H1 (cell line): ENCODE data around the gene RNF38. TPM values are rescaled to one million over a fixed set of nuclear protein-coding genes. Genes with fewer than 3 reads are reported as not detected.

Experiments
- CTCF ChIA-PET: fragments of 300-600 bp; sonication (Branson Sonifier 250); formaldehyde crosslinking; loops from one replicate; lab custom pipeline; 2021; ENCODE audit not compliant: partially characterized antibody; lab: Charles Lee
- POLR2A ChIA-PET: fragments of 300-600 bp; sonication (Branson Sonifier 250); formaldehyde crosslinking; loops from one replicate; lab custom pipeline; 2021; ENCODE audit warnings: inconsistent platforms; ENCODE audit not compliant: partially characterized antibody; lab: Charles Lee
- DNase-seq, 2 experiments: peaks; one replicate each; pipeline versions ENCODE4 v3.0.0 to v3.0.0-alpha.2; 2010 to 2022; ENCODE audit warnings: low spot score in 2 of 2, low read depth in 1 of 2, mixed read lengths in 1 of 2
- FAIRE-seq: peaks from 2 replicates; lab custom pipeline; 2011; peaks lifted over from hg19 to GRCh38; lab: Jason Lieb, UNC
- H2AFZ ChIP-seq: 2 replicates; pipeline ENCODE4 v1.8.1; 2012; ENCODE audit warnings: low read length, inconsistent platforms
- H2AK5ac ChIP-seq: 2 replicates; pipeline ENCODE4 v1.6.1; 2013; ENCODE audit warnings: low read depth, low read length
- H2BK120ac ChIP-seq: replicated peaks from 2 replicates; pipeline ENCODE3; 2013; ENCODE audit warnings: low read depth, low read length, inconsistent platforms
- H2BK12ac ChIP-seq: 2 replicates; pipeline ENCODE4 v1.6.1; 2013; ENCODE audit warnings: low read depth, low read length
- H2BK15ac ChIP-seq: 2 replicates; pipeline ENCODE4 v1.6.1; 2013; ENCODE audit warnings: low read length
- H2BK20ac ChIP-seq: 2 replicates; pipeline ENCODE4 v1.6.1; 2013; ENCODE audit warnings: low read length
- H2BK5ac ChIP-seq: 2 replicates; pipeline ENCODE4 v1.6.1; 2013; ENCODE audit warnings: low read depth, low read length
- H3K14ac ChIP-seq: 2 replicates; pipeline ENCODE4 v1.6.1; 2013; ENCODE audit warnings: inconsistent platforms; ENCODE audit not compliant: insufficient read length
- H3K18ac ChIP-seq: 2 replicates; pipeline ENCODE4 v1.6.1; 2013; ENCODE audit warnings: low read length; ENCODE audit errors: extremely low read depth
- H3K23ac ChIP-seq: 2 replicates; pipeline ENCODE4 v1.6.1; 2013; ENCODE audit warnings: inconsistent platforms; ENCODE audit not compliant: insufficient read length
- H3K23me2 ChIP-seq: 2 replicates; pipeline ENCODE4 v1.6.1; 2013; ENCODE audit warnings: low read depth, low read length
- H3K27ac ChIP-seq: 2 replicates; pipeline ENCODE4 v1.6.1; 2011; ENCODE audit warnings: low read depth, low read length, inconsistent platforms
- H3K27me3 ChIP-seq, 4 experiments: replicated peaks in 1 of 4; 1 replicate in 1 of 4; 2 replicates in 3 of 4; pipeline versions ENCODE4 v1.6.1 to v1.8.1; 2011 to 2013; ENCODE audit warnings: low read length in 3 of 4, mild to moderate bottlenecking in 3 of 4, inconsistent platforms in 2 of 4, mixed read lengths in 2 of 4, moderate library complexity in 1 of 4; ENCODE audit not compliant: control insufficient read depth in 3 of 4, insufficient read depth in 3 of 4; ENCODE audit errors: extremely low read depth in 1 of 4
- H3K36me3 ChIP-seq, 4 experiments: 2 replicates each; pipeline versions ENCODE4 v1.6.1 to v1.8.1; 2011 to 2013; ENCODE audit warnings: mild to moderate bottlenecking in 4 of 4, low read length in 3 of 4, moderate library complexity in 2 of 4, control low read depth in 1 of 4, inconsistent platforms in 1 of 4; ENCODE audit not compliant: insufficient read depth in 4 of 4, control insufficient read depth in 2 of 4
- H3K4ac ChIP-seq: replicated peaks from 2 replicates; pipeline ENCODE3; 2013; ENCODE audit warnings: low read length, low read depth, mixed read lengths, inconsistent platforms; ENCODE audit not compliant: insufficient read length
- H3K4me1 ChIP-seq, 4 experiments: replicated peaks in 1 of 4; 1 replicate in 1 of 4; 2 replicates in 3 of 4; pipeline versions ENCODE4 v1.6.1 to v1.8.1; 2011 to 2013; ENCODE audit warnings: low read length in 3 of 4, inconsistent platforms in 2 of 4, mixed read lengths in 1 of 4; ENCODE audit not compliant: insufficient read depth in 4 of 4, control insufficient read depth in 3 of 4
- H3K4me2 ChIP-seq, 2 experiments: 2 replicates each; pipeline versions ENCODE4 v1.6.1 to v1.8.1; 2011 to 2013; ENCODE audit warnings: low read depth in 2 of 2, low read length in 2 of 2, control low read depth in 1 of 2, inconsistent platforms in 1 of 2, mild to moderate bottlenecking in 1 of 2; ENCODE audit not compliant: insufficient read depth in 1 of 2
- H3K4me3 ChIP-seq, 4 experiments: fragments of 200-600, 300-600 bp in 1 of 4; sonication (generic), shearing (Covaris generic), sonication (Bioruptor Twin) in 1 of 4; 2 replicates each; pipeline versions ENCODE4 v1.5.1 to v1.8.1; 2011 to 2016; ENCODE audit warnings: low read length in 4 of 4, low read depth in 3 of 4, control low read depth in 2 of 4, inconsistent platforms in 2 of 4, mild to moderate bottlenecking in 2 of 4, mixed read lengths in 1 of 4, moderate library complexity in 1 of 4; ENCODE audit not compliant: insufficient read depth in 2 of 4; ENCODE audit errors: extremely low read depth in 1 of 4
- H3K56ac ChIP-seq: replicated peaks from 2 replicates; pipeline ENCODE3; 2013; ENCODE audit warnings: low read depth, mild to moderate bottlenecking, mixed read lengths, low read length, inconsistent platforms; ENCODE audit not compliant: insufficient read length
- H3K79me1 ChIP-seq: 2 replicates; pipeline ENCODE4 v1.6.1; 2013; ENCODE audit warnings: low read depth, low read length, control low read depth
- H3K79me2 ChIP-seq, 2 experiments: 2 replicates each; pipeline versions ENCODE4 v1.6.1 to v1.8.1; 2012 to 2013; ENCODE audit warnings: low read length in 2 of 2, mild to moderate bottlenecking in 2 of 2, inconsistent platforms in 1 of 2; ENCODE audit not compliant: insufficient read depth in 2 of 2, control insufficient read depth in 1 of 2
- H3K9ac ChIP-seq, 4 experiments: replicated peaks in 1 of 4; 1 replicate in 1 of 4; 2 replicates in 3 of 4; pipeline versions ENCODE4 v1.6.1 to v1.8.1; 2011 to 2013; ENCODE audit warnings: low read depth in 3 of 4, low read length in 3 of 4, control low read depth in 2 of 4, mild to moderate bottlenecking in 2 of 4, moderate library complexity in 2 of 4, inconsistent platforms in 1 of 4; ENCODE audit errors: extremely low read depth in 1 of 4
- H3K9me3 ChIP-seq, 2 experiments: 2 replicates each; pipeline versions ENCODE4 v1.6.1 to v1.8.1; 2012 to 2013; ENCODE audit warnings: mild to moderate bottlenecking in 2 of 2, moderate library complexity in 2 of 2, control low read depth in 1 of 2, inconsistent platforms in 1 of 2, low read depth in 1 of 2, low read length in 1 of 2, mixed read lengths in 1 of 2; ENCODE audit not compliant: insufficient read depth in 2 of 2
- H4K20me1 ChIP-seq, 2 experiments: replicated peaks in 1 of 2; 2 replicates each; pipeline versions ENCODE3 to v1.8.1; 2011 to 2013; ENCODE audit warnings: inconsistent platforms in 2 of 2, low read length in 2 of 2, mild to moderate bottlenecking in 1 of 2; ENCODE audit not compliant: insufficient read depth in 2 of 2, control insufficient read depth in 1 of 2
- H4K5ac ChIP-seq: 2 replicates; pipeline ENCODE4 v1.6.1; 2013; ENCODE audit warnings: low read length, low read depth, mixed read lengths, inconsistent platforms; ENCODE audit not compliant: insufficient read length
- H4K8ac ChIP-seq: 2 replicates; pipeline ENCODE4 v1.8.0; 2013; ENCODE audit warnings: mild to moderate bottlenecking, moderate library complexity, low read length, inconsistent platforms; ENCODE audit not compliant: insufficient read depth; ENCODE audit errors: extremely low read depth
- H4K91ac ChIP-seq: replicated peaks from 2 replicates; pipeline ENCODE3; 2013; ENCODE audit warnings: low read length, mixed read lengths, inconsistent platforms; ENCODE audit not compliant: insufficient read length
- RBBP5 ChIP-seq: IDR thresholded peaks from 2 replicates; pipeline ENCODE4 v1.7.1; 2012; ENCODE audit warnings: low read depth, mild to moderate bottlenecking, inconsistent platforms, low read length, moderate library complexity, borderline replicate concordance
- WGBS, 2 experiments: shearing (Covaris generic) in 1 of 2; methylation state at CpG; one replicate each; pipeline versions ENCODE4 v1.1.6 to v1.1.7; 2013 to 2015; ENCODE audit warnings: low lambda C conversion rate in 2 of 2, mixed read lengths in 2 of 2, inconsistent platforms in 1 of 2, low coverage in 1 of 2, missing lambda C conversion rate in 1 of 2; ENCODE audit not compliant: insufficient replicate concordance in 2 of 2, insufficient coverage in 1 of 2, insufficient read length in 1 of 2; ENCODE audit errors: extremely low coverage in 1 of 2, missing lambda C conversion rate in 1 of 2; 5-methylcytosine and 5-hydroxymethylcytosine counted together
- polyA plus RNA-seq, 7 experiments: library from polyadenylated mRNA; depleted of rRNA in 3 of 7; stranded (reverse) in 5 of 7; unstranded in 2 of 7; fragments of >200 nt in 5 of 7; fragments of 200-250 nt in 2 of 7; gene quantifications; 1 replicate in 5 of 7; 2 replicates in 1 of 7; 4 replicates in 1 of 7; pipeline versions ENCODE4 v1.2.1 to v1.2.3, GENCODE V29; 2011 to 2013; ENCODE audit warnings: missing spikeins in 2 of 7, mixed read lengths in 2 of 7
- total RNA-seq: library from RNA; stranded (reverse); fragmentation: NEBNext Ultra II Directional; extraction: Animal tissue kit (Norgen Biotek cat#: 25700); gene quantifications from 2 replicates; pipeline ENCODE4 v1.2.1, GENCODE V29; 2021

The RNF38 gene
- total and polyA plus RNA-seq, 2 of the 8 experiments (the other 6 are each of a cell fraction or from before 2014, with no cell fraction given) = 54.9 to 60.9 TPM

- Histone ChIP-seq H3K9ac (no peak overlapping the region), H2AK5ac (no peak overlapping the region), H3K36me3 (peaks cover 21 to 86% (median 57%) of the 10 kb centered on the region in 4 experiments), H3K4me1 (no peaks in the 10 kb centered on the region), H4K91ac (no peak overlapping the region), H3K18ac (no peak overlapping the region), H2BK120ac (no peak overlapping the region), H3K4ac (no peak overlapping the region), H4K20me1 (peaks cover 0 to 3% of the 10 kb centered on the region in 2 experiments), H3K4me2 (no peak overlapping the region), H3K4me3 (no peak overlapping the region), H4K8ac (no peak overlapping the region), H2BK5ac (no peak overlapping the region), H2BK15ac (no peak overlapping the region), H3K14ac (no peak overlapping the region), H3K23ac (no peak overlapping the region), H2BK20ac (no peak overlapping the region), H2AFZ (no peak overlapping the region), H3K79me1 (no peaks in the 10 kb centered on the region), H3K27ac (no peak overlapping the region), H4K5ac (no peak overlapping the region), H2BK12ac (no peak overlapping the region), H3K56ac (no peak overlapping the region), H3K27me3 (no peaks in the 10 kb centered on the region), H3K23me2 (no peaks in the 10 kb centered on the region), H3K79me2 (no peaks in the 10 kb centered on the region), H3K9me3 (no peaks in the 10 kb centered on the region)
- CTCF ChIA-PET = interaction anchor here (1.1 to 1.2 kb wide), 2 partner anchors 8 to 13 kb away, joined by 3 to 6 read pairs; no protein-coding TSS in a partner anchor
- no peak for TF ChIP-seq RBBP5
- POLR2A ChIA-PET = no interaction called here
- DNase-seq (no peak), FAIRE-seq (no peak)
- WGBS, 2 experiments = 91% methylated on average over 3 of the region's 3 CpGs; no CpG with 5 or more reads in 1 of the 2 experiments
Observed at GRCh38 chr9:36341936-36342577, 58.0 kb downstream of the RNF38 start.
